IMR-90 (cell line): ENCODE results near the gene NPAS1. TPM values are rescaled to one million over a fixed set of nuclear protein-coding genes. Genes with fewer than 3 reads are reported as not detected.

Experiments used
- ATAC-seq: fragments of 200-7000 bp; cut with Tn5 transposase; 2 replicates; pipeline ENCODE4 v1.9.1; 2020; ENCODE audit warnings: low read depth, mild to moderate bottlenecking, moderate library complexity
- BruUV-seq: library from RNA; stranded (reverse); fragments of 400-500 nt; replicated peaks from 2 replicates; lab custom pipeline; 2021; lab: Mats Ljungman, UMichigan
- CTCF ChIA-PET: fragments of 300-600 bp; formaldehyde crosslinking; extraction: SDS; loops from one replicate; lab custom pipeline; 2021; ENCODE audit warnings: antibody characterized with exemption; lab: Yijun Ruan, JAX
- POLR2A ChIA-PET: fragments of 300-600 bp; sonication (Branson Sonifier 250); formaldehyde crosslinking; loops from one replicate; lab custom pipeline; 2022; ENCODE audit warnings: antibody characterized with exemption; ENCODE audit not compliant: unreplicated experiment; lab: Charles Lee
- DNase-seq: peaks from one replicate; pipeline ENCODE4 v3.0.0; 2013
- H2AFZ ChIP-seq: replicated peaks from 2 replicates; pipeline ENCODE3; 2013; ENCODE audit warnings: low read length, mild to moderate bottlenecking; ENCODE audit not compliant: poor library complexity
- H2AK5ac ChIP-seq: 2 replicates; pipeline ENCODE4 v1.6.1; 2013; ENCODE audit warnings: low read depth, low read length, inconsistent platforms
- H2AK9ac ChIP-seq: replicated peaks from 2 replicates; pipeline ENCODE3; 2013; ENCODE audit warnings: mild to moderate bottlenecking, low read depth, low read length, moderate library complexity; ENCODE audit not compliant: poor library complexity
- H2BK120ac ChIP-seq: 2 replicates; pipeline ENCODE4 v1.6.1; 2013; ENCODE audit warnings: low read depth, low read length, inconsistent platforms
- H2BK15ac ChIP-seq: 3 replicates; pipeline ENCODE4 v1.6.1; 2013; ENCODE audit warnings: low read depth, low read length, inconsistent platforms
- H2BK20ac ChIP-seq: 2 replicates; pipeline ENCODE4 v1.6.1; 2013; ENCODE audit warnings: low read depth, mild to moderate bottlenecking, inconsistent platforms, low read length, moderate library complexity
- H2BK5ac ChIP-seq: 2 replicates; pipeline ENCODE4 v1.6.1; 2013; ENCODE audit warnings: mild to moderate bottlenecking, low read depth, low read length, inconsistent platforms; ENCODE audit not compliant: poor library complexity, severe bottlenecking
- H3K14ac ChIP-seq: replicated peaks from 2 replicates; pipeline ENCODE4 v1.6.1; 2013; ENCODE audit warnings: low read depth, low read length, inconsistent platforms
- H3K18ac ChIP-seq: 2 replicates; pipeline ENCODE4 v1.6.1; 2013; ENCODE audit warnings: low read depth, low read length, control low read depth
- H3K23ac ChIP-seq: 2 replicates; pipeline ENCODE4 v1.6.1; 2013; ENCODE audit warnings: low read depth, low read length, inconsistent platforms
- H3K27ac ChIP-seq: 2 replicates; pipeline ENCODE4 v1.5.1; 2013; ENCODE audit warnings: mild to moderate bottlenecking, control low read depth, low read length; ENCODE audit not compliant: insufficient read depth
- H3K27me3 ChIP-seq: 2 replicates; pipeline ENCODE4 v1.6.1; 2013; ENCODE audit warnings: low read length; ENCODE audit not compliant: control insufficient read depth, insufficient read depth
- H3K36me3 ChIP-seq: 2 replicates; pipeline ENCODE4 v1.6.1; 2013; ENCODE audit warnings: low read length, mixed read lengths; ENCODE audit not compliant: control insufficient read depth, insufficient read depth
- H3K4ac ChIP-seq: 2 replicates; pipeline ENCODE4 v1.6.1; 2013; ENCODE audit warnings: low read depth, low read length, inconsistent platforms
- H3K4me1 ChIP-seq: 2 replicates; pipeline ENCODE4 v1.6.1; 2013; ENCODE audit warnings: low read length, mixed read lengths; ENCODE audit not compliant: control insufficient read depth, insufficient read depth
- H3K4me2 ChIP-seq: 2 replicates; pipeline ENCODE4 v1.6.1; 2013; ENCODE audit warnings: low read depth, mild to moderate bottlenecking, control low read depth, low read length, moderate library complexity
- H3K4me3 ChIP-seq: 2 replicates; pipeline ENCODE4 v1.5.1; 2013; ENCODE audit warnings: low read depth, mild to moderate bottlenecking, control low read depth, low read length, moderate library complexity; ENCODE audit not compliant: insufficient read depth
- H3K56ac ChIP-seq: 2 replicates; pipeline ENCODE4 v1.6.1; 2013; ENCODE audit warnings: low read length, inconsistent platforms; ENCODE audit not compliant: insufficient read depth; ENCODE audit errors: extremely low read depth
- H3K79me1 ChIP-seq, 2 experiments: 2 replicates each; pipeline ENCODE4 v1.6.1; 2013; ENCODE audit warnings: low read length in 2 of 2, inconsistent platforms in 1 of 2, low read depth in 1 of 2
- H3K9ac ChIP-seq: 2 replicates; pipeline ENCODE4 v1.6.1; 2013; ENCODE audit warnings: low read depth, low read length, control low read depth
- H3K9me1 ChIP-seq: 2 replicates; pipeline ENCODE4 v1.6.1; 2013; ENCODE audit warnings: low read length, inconsistent platforms; ENCODE audit not compliant: insufficient read depth
- H3K9me3 ChIP-seq: 2 replicates; pipeline ENCODE4 v1.6.1; 2013; ENCODE audit warnings: low read length; ENCODE audit not compliant: control insufficient read depth, insufficient read depth
- H4K20me1 ChIP-seq: 2 replicates; pipeline ENCODE4 v1.6.1; 2013; ENCODE audit warnings: low read length, inconsistent platforms; ENCODE audit not compliant: insufficient read depth
- H4K5ac ChIP-seq: 2 replicates; pipeline ENCODE4 v1.6.1; 2013; ENCODE audit warnings: mild to moderate bottlenecking, low read depth, low read length, control low read depth
- H4K8ac ChIP-seq, 2 experiments: 2 replicates each; pipeline ENCODE4 v1.6.1; 2013; ENCODE audit warnings: low read depth in 2 of 2, low read length in 2 of 2, control low read depth in 1 of 2, inconsistent platforms in 1 of 2
- H4K91ac ChIP-seq: 2 replicates; pipeline ENCODE4 v1.6.1; 2013; ENCODE audit warnings: low read depth, low read length, inconsistent platforms; ENCODE audit not compliant: insufficient read depth
- CHD1 ChIP-seq: IDR thresholded peaks from 2 replicates; pipeline ENCODE4 v1.6.1; 2012; ENCODE audit warnings: low read depth, low read length, improper control_type of control experiment
- MAFK ChIP-seq: IDR thresholded peaks from 2 replicates; pipeline ENCODE4 v1.6.1; 2012; ENCODE audit warnings: low read depth, low read length, improper control_type of control experiment
- RFX5 ChIP-seq: IDR thresholded peaks from 2 replicates; pipeline ENCODE4 v1.8.0; 2012; ENCODE audit warnings: low read depth, mild to moderate bottlenecking, low read length, moderate library complexity
- WGBS, 2 experiments: methylation state at CpG; one replicate each; pipeline versions ENCODE4 v1.1.5 to v1.1.7; 2013; ENCODE audit warnings: missing lambda C conversion rate in 2 of 2; ENCODE audit not compliant: insufficient read length in 1 of 2; ENCODE audit errors: extremely low coverage in 2 of 2; 5-methylcytosine and 5-hydroxymethylcytosine counted together
- dilution Hi-C: fragments of 300-500 bp; cut with HindIII; formaldehyde crosslinking; loops from one replicate; pipeline ENCODE4 v1.14.3; 2018; ENCODE audit warnings: low sequenced_read_pairs; ENCODE audit not compliant: unreplicated experiment
- in situ Hi-C: fragments of 300-500 bp; cut with MboI; formaldehyde crosslinking; loops from 3 replicates; pipeline ENCODE4 v1.14.3; 2019; ENCODE audit warnings: low sequenced_read_pairs, inconsistent platforms, mixed read lengths
- intact Hi-C: fragments of 100-400 bp; cut with micrococcal nuclease; formaldehyde crosslinking; loops from 2 replicates; pipeline ENCODE4 v1.10.0; 2022
- polyA plus RNA-seq, 3 experiments: library from polyadenylated mRNA; depleted of rRNA; stranded (reverse); fragments of >200 nt; gene quantifications; 2 replicates each; pipeline ENCODE4 v1.2.3, GENCODE V29; 2012; ENCODE audit warnings: low replicate concordance in 1 of 3
- total RNA-seq: library from RNA; depleted of rRNA; stranded (reverse); fragments of >200 nt; gene quantifications from 2 replicates; pipeline ENCODE4 v1.2.3, GENCODE V29; 2012
- TF ChIP-seq, protein P1 (sequence below): fragments of 150-350 bp; IDR thresholded peaks from 2 replicates; pipeline ENCODE4 v1.6.1; 2017; ENCODE audit warnings: mild to moderate bottlenecking, antibody characterized with exemption, low read length, low read depth

NPAS1 gene
- total and polyA plus RNA-seq, 2 of the 4 experiments (the other 2 are of a cell fraction): 0.36 to 5.7 TPM

DNA sequence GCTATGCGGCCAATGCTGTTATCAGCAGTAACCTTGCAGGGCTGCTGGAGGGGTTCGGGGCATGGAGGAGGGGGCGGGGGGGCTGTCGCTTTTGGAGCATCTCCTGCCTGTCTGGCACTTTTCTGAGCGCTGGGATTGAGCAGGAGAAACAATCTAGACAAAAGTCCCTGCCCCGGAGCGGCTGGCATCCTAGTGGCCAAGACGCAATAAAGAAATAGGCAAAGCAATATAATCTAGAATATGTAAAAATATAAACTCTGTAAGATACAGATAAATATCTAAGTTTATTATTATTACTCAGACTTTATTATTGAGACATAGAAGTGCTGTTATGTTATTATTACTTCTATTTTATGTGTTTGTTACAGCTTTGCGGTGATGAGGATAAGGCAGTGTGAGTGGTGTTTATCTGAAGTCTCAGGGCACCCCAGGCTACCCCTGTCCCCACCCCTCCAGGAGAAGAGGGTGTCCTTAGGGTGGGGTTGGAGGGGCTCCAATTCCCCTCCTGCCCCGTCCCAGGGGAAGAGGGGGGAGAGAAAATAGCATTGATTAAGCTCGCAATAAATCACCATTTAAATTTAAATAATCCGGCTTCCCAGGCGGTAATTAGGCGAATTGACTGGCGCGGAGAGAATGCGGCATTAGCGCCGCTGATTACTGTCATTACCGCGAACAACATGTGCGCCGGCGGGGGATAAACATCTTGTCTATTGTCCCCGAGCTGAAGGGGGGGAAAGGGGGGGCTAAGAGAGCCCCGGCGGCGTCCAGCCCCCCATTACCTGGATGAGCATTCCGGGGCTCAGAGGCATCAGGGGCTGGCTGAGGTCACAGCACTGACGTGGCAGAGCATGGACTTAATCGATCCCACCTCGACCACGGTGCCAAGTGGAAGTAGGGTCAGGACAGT, 3.2 kb downstream of the NPAS1 start (continued):
- no peak for TF ChIP-seq RFX5

DNA sequence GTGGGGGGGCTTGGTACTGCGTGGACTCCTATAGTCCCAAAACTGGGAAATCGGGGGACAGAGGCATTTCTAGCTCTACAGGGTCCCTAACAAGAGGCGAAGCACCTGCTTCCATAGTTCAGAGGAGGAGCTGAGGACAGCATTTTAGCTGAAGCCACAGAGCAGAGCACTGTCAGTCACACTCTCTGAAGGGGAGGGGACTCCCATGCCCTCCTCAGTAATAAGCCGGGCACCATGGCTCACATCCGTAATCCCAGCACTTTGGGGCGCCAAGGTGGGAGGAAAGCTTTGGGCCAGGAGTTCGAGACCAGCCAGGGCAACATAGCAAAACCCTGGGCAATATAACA, 3.8 kb downstream of the NPAS1 start:
- no peak overlapping the region for H4K5ac ChIP-seq
- H4K20me1 ChIP-seq: peaks cover 6% of the 10 kb centered on the region; the same call in 1 of the 2 replicates
- WGBS, 2 experiments: 17% methylated on average over 2 of the region's 7 CpGs; no CpG with 5 or more reads in 1 of the 2 experiments
- no peak for ATAC-seq
- H2AK5ac ChIP-seq: no peak overlapping the region
- no peaks in the 10 kb centered on the region for H3K9me1 ChIP-seq
- in situ Hi-C loops (no loop called here), intact Hi-C loops (no loop called here), dilution Hi-C loops (no loop called here)
- no peak overlapping the region for H3K9ac ChIP-seq
- ChIA-PET CTCF (interaction anchor here (2.9 kb wide), 1 partner anchor 10 kb away, joined by 10 read pairs; no protein-coding TSS in a partner anchor), POLR2A (no interaction called here)
- H3K4ac ChIP-seq: no peak overlapping the region
- no peak overlapping the region for H3K27ac ChIP-seq
- no peak overlapping the region for H3K56ac ChIP-seq
- H3K79me1 ChIP-seq: no peaks in the 10 kb centered on the region
- no TSS peak for BruUV-seq
- TF ChIP-seq, protein P1, sequence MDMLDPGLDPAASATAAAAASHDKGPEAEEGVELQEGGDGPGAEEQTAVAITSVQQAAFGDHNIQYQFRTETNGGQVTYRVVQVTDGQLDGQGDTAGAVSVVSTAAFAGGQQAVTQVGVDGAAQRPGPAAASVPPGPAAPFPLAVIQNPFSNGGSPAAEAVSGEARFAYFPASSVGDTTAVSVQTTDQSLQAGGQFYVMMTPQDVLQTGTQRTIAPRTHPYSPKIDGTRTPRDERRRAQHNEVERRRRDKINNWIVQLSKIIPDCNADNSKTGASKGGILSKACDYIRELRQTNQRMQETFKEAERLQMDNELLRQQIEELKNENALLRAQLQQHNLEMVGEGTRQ: no peak
- no peak for TF ChIP-seq CHD1
- TF ChIP-seq RFX5: no peak
- TF ChIP-seq MAFK: no peak
- H3K4me3 ChIP-seq: no peak overlapping the region
- H4K8ac ChIP-seq: no peak overlapping the region
- H2AK9ac ChIP-seq: no peak overlapping the region
- no peak overlapping the region for H3K23ac ChIP-seq
- H3K9me3 ChIP-seq: no peaks in the 10 kb centered on the region
- H3K14ac ChIP-seq: no peak overlapping the region
- H2BK15ac ChIP-seq: no peak overlapping the region
- no peak overlapping the region for H4K91ac ChIP-seq
- peaks cover 6% of the 10 kb centered on the region; the same call in 1 of the 2 replicates for H3K4me1 ChIP-seq
- peaks cover 60% of the 10 kb centered on the region for H3K27me3 ChIP-seq
- no peak overlapping the region for H2BK20ac ChIP-seq
- H3K4me2 ChIP-seq: no peak overlapping the region
- H2BK5ac ChIP-seq: no peak overlapping the region
- H3K18ac ChIP-seq: no peak overlapping the region
- H2BK120ac ChIP-seq: no peak overlapping the region
- H3K36me3 ChIP-seq: no peaks in the 10 kb centered on the region
- no peak for DNase-seq
- no peak overlapping the region for H2AFZ ChIP-seq
